OCI-M2 (cell line): Measurements from ENCODE around the gene MACROD2.

Source experiments
- DNase-seq: peaks from one replicate; lab custom pipeline; 2025; ENCODE audit not compliant: unreplicated experiment; lab: John Stamatoyannopoulos, UW

The MACROD2 gene

GRCh38 chr20:14570811-14571210 is 575.5 kb downstream of the MACROD2 start:
- no peak for DNase-seq

DNA sequence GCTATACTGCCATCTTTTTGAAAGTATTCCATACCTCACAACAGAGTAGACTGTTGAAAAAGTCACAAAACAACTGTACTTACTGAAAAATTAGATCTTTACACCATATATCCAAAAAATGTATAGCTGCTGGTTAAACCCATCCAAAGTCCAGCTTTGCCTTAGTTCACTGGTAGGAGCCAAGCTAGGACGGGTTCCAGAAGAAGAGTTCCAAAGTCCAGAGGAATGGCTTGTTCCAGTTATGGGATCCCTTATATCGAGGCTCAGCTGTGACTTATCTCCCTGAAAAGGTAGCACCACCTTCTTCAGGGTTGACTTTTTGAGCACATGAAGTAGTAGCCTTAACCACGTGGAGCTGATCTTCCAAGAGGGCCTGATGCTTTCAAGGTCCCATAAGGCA is 578.4 kb downstream of the MACROD2 start:
- no peak for DNase-seq

- no peak for DNase-seq
Observed at GRCh38 chr20:14576196-14576877, 581.0 kb downstream of the MACROD2 start.

DNA sequence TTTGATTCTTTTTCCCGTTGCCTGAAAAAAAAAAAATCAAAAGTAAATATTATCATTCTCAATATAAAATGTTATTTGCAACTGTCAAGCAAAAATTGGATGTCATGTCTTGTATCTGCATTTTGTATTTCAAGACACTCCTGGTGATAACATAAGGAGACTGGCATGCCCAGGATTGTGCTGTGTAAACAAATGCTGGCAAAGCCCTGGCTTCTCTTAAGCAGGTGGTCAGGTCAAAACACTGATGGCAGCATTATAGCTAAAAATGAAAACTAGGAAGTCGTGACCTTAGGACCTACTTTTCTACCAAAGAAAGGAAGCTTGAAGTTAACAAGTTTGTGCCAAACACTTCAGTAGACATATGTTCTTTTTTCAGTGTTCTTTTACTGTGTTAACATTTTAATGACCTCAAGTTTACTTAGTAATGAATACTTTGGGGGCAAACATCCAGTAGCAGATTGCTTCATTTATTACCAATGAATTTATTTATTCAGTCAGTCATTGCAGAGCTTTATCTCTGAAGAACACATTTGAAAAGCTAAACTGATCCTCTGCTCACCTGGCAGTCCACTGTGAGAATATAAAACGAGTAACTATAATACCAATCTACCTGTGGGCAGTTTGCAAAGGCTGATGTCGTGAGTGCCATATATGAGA is 585.2 kb downstream of the MACROD2 start:
- no peak for DNase-seq

DNA sequence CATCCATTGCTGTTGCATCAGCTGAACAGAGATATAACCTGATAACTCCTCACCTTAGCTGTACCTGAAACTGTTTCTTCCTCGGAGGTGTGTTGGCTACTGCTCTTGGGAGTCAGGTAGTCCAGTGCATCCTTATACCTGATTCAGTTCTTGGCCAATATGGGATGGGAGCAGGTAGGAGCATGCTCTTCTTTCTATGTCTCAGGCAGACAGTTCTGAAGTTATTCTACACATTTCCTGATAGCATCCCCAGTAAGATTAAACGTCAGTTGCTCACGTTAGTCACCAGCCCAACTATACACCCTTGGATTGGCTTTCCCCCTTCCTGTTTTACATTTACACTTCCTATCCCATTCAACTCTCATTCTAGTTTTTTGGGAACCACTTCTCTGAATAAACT is 586.4 kb downstream of the MACROD2 start:
- DNase-seq, result no peak

DNA sequence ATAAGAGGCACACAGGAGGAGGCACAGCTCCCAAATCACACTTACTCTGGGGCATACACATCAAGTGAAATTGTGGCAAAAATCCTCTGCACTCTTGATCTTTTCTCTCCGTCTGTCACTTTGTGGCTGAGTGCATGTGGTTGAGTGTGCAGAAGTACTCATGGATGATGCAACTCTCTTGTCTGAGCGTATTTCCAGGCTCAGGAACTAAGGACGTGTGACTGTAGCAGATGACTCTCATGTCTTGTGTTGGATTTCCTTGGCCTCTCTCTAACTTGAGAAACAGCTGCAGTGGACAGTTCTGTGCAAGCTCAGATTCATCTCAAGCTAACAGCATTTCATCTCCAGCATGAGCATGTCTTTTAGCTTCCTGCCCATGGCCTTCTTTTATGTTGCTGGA is 587.5 kb downstream of the MACROD2 start:
- DNase-seq, result no peak

GRCh38 chr20:14583413-14583812 is 588.1 kb downstream of the MACROD2 start:
- no peak for DNase-seq

DNA sequence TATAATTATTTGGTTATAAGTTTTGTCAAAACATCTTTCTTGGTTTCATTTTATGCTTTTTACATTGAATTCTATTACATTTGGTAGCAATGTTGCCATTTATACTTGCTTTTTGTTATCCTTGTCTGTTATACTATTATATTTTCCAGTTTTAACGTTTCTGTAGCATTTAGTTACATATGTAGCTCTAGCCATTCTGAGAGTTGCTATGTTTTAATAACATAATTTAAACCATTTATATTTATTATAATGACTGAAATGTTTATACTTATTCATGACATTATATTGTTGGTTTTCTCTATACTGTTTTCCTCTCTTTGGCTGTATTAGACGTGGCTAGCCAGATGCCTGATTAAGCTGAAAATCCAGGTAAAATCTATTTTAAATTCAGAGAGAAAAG is 594.1 kb downstream of the MACROD2 start:
- no peak for DNase-seq

GRCh38 chr20:14595051-14595450 is 599.7 kb downstream of the MACROD2 start:
- no peak for DNase-seq

- DNase-seq, result no peak
Observed at GRCh38 chr20:14597206-14597715, 601.9 kb downstream of the MACROD2 start.

DNA sequence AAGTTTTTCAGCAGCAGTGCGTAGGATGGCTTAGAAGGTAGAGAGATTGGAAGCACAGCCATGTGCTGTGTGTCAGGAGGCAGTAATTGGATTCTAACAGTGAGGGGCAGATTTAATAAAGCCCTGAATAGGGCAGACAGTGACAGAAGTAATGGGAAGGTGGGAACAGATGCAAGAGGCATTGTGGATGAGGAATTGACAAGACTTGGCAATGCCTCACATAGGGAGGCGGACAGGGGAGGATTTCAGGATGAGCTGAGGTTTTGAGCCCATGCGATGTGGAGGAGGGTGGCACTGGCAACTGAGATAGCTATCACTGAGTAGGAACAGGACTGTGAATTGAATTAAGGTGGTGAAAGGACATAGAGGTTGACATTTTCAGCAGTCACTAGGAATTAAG is 604.3 kb downstream of the MACROD2 start:
- no peak for DNase-seq

- DNase-seq, result no peak
Observed at GRCh38 chr20:14600527-14600926, 605.2 kb downstream of the MACROD2 start.

DNA sequence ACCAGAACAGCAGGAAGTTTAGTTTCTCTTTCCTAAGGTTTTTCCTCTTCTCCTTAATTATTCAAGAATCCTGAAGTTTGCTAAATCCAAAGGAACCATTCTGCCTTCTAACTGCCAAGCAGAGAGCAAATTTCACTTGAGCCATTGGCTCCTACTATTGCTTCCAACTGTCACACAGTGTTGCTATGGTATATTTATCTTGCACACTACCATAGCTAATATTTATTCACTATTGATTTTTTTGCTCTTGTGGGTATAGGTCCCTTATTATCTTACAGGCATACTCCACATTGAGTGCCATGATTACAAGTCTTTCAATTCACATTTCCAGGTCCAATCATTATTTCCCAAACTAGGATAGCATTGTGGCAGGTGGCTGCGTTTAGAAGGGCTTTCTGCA is 608.8 kb downstream of the MACROD2 start:
- no peak for DNase-seq

DNA sequence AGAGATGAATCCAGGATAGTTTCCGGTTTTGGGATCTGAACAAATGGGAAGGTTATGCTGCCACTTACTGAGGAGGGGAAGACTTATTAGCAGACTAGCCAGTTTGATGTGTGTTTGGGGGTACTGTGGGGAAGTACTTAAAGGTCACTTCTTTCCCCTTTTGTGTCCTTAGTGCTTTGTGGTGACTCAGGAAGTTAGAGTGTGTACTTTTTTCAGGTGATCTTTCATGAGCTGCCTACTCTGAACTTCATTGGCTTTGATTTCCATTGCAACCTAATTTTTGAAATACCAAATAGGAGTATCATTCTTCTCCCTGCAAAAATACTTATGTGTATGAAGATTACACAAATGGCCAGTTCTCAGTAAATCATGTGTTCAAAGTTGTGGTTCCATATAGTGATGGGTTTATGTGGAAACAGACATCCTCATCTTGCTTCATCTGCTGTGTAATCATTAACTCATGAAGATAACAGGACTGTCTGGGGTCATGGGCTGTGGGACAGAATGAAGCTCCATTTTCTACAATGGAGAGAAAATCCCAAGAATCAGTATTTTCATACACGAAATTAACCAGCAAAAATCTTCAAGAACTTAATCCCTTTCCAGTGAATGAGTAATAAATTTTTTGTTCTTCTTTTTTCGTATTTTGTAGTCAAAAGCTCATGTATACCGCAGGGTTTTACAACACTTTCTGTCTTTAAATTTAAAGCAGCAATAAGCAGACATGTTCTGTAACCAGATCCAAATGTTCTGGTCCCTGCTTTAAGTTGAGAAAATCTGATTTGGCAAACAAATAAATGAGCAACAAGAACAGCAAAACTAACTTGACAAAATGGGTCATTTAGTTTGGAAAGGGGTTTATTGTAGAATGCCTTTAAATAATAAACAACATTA is 614.3 kb downstream of the MACROD2 start:
- no peak for DNase-seq

DNA sequence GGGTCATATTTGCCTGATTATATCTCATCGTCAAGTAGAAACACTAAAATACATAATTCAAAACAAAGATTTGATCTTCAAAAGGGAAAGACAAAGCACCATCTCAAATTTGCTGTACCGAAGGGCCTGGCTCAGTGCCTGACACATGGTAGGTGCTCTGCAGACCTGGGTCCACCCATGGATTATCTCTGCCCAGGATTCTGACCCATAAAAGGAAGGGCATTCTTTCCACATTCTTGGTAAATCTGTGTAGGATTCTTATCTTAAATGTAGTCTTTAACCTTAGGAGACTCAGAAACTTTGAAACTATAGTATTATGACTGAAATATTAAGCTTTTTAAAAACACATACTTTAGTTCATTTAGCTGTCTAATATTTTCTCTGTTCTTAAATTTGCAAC is 616.2 kb downstream of the MACROD2 start:
- no peak for DNase-seq

DNA sequence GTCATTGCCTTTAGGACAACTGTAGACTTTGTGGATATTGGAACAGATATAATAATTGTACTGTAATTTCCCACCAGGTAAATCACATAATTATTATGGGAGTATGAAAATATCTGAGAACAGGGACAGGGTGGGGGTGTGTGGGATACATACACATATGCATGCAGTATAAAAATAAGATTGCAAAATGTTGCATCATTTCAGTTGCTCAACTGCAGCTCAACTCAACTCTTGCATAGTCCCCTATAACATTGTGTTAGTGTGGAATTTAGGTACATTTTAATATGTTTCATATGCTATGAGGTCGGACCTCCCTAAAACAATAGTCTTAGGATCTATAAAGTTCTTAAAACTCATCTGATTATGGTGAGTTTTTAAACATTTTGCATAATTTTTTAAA is 617.1 kb downstream of the MACROD2 start:
- no peak for DNase-seq

GRCh38 chr20:14616003-14616402 is 620.7 kb downstream of the MACROD2 start:
- no peak for DNase-seq

- no peak for DNase-seq
Observed at GRCh38 chr20:14617123-14617522, 621.8 kb downstream of the MACROD2 start.

DNA sequence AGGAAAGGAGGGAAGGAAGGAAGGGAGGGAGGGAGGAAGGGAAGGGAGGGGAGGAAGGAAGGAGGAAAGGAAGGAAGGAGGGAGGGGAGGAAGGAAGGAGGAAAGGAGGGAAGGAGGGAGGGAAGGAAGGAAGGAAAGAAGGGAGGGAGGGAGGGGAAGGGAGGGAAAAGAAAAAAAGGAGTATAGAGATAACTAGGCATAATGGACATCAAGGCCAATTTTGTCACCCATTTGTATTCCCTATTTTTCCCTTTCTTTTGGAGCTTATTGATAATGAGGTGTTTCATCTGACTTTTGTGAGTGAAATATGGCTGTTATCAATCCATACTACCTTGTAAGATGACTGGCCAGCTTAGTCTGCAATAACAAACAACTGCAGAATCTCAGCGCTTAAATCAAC is 624.1 kb downstream of the MACROD2 start:
- DNase-seq, result no peak

DNA sequence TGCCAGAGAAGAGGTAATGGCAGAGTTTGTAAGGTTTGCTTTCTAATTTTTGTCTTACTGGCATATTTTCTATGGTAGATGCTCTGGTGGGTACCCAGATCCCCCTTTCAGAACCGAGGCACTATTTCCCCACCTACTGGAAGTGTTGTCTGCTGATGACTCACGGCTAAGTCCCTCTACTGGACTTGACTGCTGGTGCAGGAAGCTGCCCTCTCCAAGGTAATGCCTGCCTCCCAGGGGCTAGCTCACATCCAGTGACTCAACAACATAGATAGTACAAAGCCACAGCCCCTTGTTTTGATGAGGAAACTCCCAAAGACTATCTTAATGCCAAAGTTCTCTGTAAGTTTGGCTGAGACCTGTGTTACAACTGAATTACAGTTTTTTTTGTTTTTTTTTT is 627.5 kb downstream of the MACROD2 start:
- DNase-seq, result no peak

DNA sequence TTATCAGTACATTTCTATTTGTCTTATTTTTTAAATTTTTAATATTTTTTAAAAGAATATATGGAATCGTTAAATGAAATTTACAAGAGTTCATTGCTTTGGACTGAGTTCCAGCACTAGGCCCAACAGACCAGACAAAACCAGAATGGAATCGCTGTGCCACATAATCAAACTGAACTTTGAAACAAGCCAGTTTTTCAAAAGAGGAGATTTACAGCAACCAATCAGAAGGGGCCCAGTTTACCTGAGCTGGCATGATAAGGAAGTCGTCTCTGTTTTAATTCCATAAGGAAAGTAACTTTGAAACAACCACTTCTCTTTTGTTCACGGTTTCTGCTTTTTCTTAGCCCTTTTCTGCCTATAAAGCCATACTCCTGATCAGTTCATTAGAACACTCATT is 635.7 kb downstream of the MACROD2 start:
- no peak for DNase-seq

DNA sequence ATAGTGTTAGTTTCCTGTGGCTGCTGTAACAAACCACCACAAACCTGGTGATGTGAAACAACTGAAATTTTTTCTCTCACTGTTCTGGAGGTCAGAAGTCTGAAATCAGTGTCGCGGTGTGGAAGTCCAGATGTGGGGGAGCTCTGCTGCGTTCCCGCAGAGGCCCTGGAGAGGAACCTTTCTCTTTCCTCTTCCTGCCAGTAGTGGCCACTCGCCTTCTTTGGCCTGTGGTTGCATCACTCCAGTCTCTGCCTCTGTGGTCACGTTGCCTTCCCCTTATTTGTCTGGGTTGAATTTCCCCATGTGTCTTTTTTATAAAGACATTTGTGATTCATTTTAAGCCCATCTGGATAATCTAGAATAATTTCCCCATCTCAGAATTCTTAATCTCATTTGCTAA is 637.6 kb downstream of the MACROD2 start:
- no peak for DNase-seq
